Endothelial cell of umbilical vein (primary cell): ENCODE results near the gene FSHB. TPM values are rescaled to one million over a fixed set of nuclear protein-coding genes. Genes with fewer than 3 reads are reported as not detected.

Experiments used
- BruUV-seq: library from RNA; stranded (reverse); fragments of 400-500 nt; replicated peaks from 2 replicates; lab custom pipeline; 2021; lab: Mats Ljungman, UMichigan
- CTCF ChIA-PET: fragments of 300-600, 350-600 bp; sonication (Branson Sonifier 250); formaldehyde crosslinking; loops from one replicate; lab custom pipeline; 2021; ENCODE audit warnings: antibody characterized with exemption, inconsistent platforms; lab: Charles Lee
- POLR2A ChIA-PET: fragments of 300-600, 350-600 bp; sonication (Branson Sonifier 250); formaldehyde crosslinking; loops from one replicate; lab custom pipeline; 2021; ENCODE audit warnings: antibody characterized with exemption, inconsistent platforms; lab: Charles Lee
- DNase-seq: peaks from one replicate; pipeline ENCODE4 v3.0.0-alpha.2; 2011; ENCODE audit warnings: low read depth, low spot score
- FAIRE-seq: peaks from 2 replicates; lab custom pipeline; 2011; peaks lifted over from hg19 to GRCh38; lab: Jason Lieb, UNC
- H2AFZ ChIP-seq: 2 replicates; pipeline ENCODE4 v1.6.0; 2012; ENCODE audit warnings: low read depth, low read length, control low read depth, inconsistent platforms
- H3K27ac ChIP-seq: 2 replicates; pipeline ENCODE4 v1.5.1; 2011; ENCODE audit warnings: low read depth, mild to moderate bottlenecking, control low read depth, low read length, moderate library complexity; ENCODE audit not compliant: insufficient read depth
- H3K27me3 ChIP-seq, 2 experiments: 2 replicates each; pipeline versions ENCODE4 v1.6.0 to v1.6.1; 2011; ENCODE audit warnings: low read length in 2 of 2, mixed read lengths in 1 of 2; ENCODE audit not compliant: control insufficient read depth in 2 of 2, insufficient read depth in 2 of 2
- H3K36me3 ChIP-seq, 2 experiments: 2 replicates in 1 of 2; 3 replicates in 1 of 2; pipeline ENCODE4 v1.5.1; 2011; ENCODE audit warnings: low read length in 2 of 2, mild to moderate bottlenecking in 1 of 2, moderate library complexity in 1 of 2; ENCODE audit not compliant: control insufficient read depth in 2 of 2, insufficient read depth in 2 of 2; ENCODE audit errors: extremely low read depth in 1 of 2
- H3K4me1 ChIP-seq: 3 replicates; pipeline ENCODE4 v1.5.1; 2011; ENCODE audit warnings: mild to moderate bottlenecking, low read length; ENCODE audit not compliant: control insufficient read depth, insufficient read depth; ENCODE audit errors: extremely low read depth
- H3K4me2 ChIP-seq: 2 replicates; pipeline ENCODE4 v1.6.1; 2011; ENCODE audit warnings: low read length, control low read depth, mixed read lengths; ENCODE audit not compliant: insufficient read depth
- H3K4me3 ChIP-seq, 3 experiments: fragments of 200-600 bp in 1 of 3; sonication (generic), shearing (Covaris generic) in 1 of 3; replicated peaks in 1 of 3; 2 replicates each; pipeline ENCODE4 v1.5.1; 2011 to 2016; ENCODE audit warnings: control low read depth in 3 of 3, low read length in 3 of 3, mild to moderate bottlenecking in 2 of 3, inconsistent platforms in 1 of 3, low read depth in 1 of 3, moderate library complexity in 1 of 3; ENCODE audit not compliant: insufficient read depth in 1 of 3
- H3K79me2 ChIP-seq: 2 replicates; pipeline ENCODE4 v1.6.0; 2012; ENCODE audit warnings: low read length, inconsistent platforms; ENCODE audit not compliant: control insufficient read depth, insufficient read depth
- H3K9ac ChIP-seq: replicated peaks from 2 replicates; pipeline ENCODE3; 2011; ENCODE audit warnings: low read length, control low read depth; ENCODE audit not compliant: insufficient read depth; ENCODE audit errors: extremely low read depth
- H3K9me1 ChIP-seq: replicated peaks from 3 replicates; pipeline ENCODE4 v1.6.0; 2011; ENCODE audit warnings: mild to moderate bottlenecking, low read length; ENCODE audit not compliant: control insufficient read depth, insufficient read depth; ENCODE audit errors: extremely low read depth
- H3K9me3 ChIP-seq: replicated peaks from 2 replicates; pipeline ENCODE4 v1.5.1; 2012; ENCODE audit warnings: low read length, inconsistent platforms; ENCODE audit not compliant: control insufficient read depth, insufficient read depth
- H4K20me1 ChIP-seq: replicated peaks from 2 replicates; pipeline ENCODE3; 2011; ENCODE audit warnings: mild to moderate bottlenecking, low read length; ENCODE audit not compliant: control insufficient read depth, insufficient read depth; ENCODE audit errors: extremely low read depth
- EZH2 ChIP-seq: IDR thresholded peaks from 2 replicates; pipeline ENCODE4 v1.6.1; 2012; ENCODE audit warnings: borderline replicate concordance, low read depth, mild to moderate bottlenecking, moderate library complexity, low read length, inconsistent platforms; ENCODE audit not compliant: severe bottlenecking
- FOS ChIP-seq: IDR thresholded peaks from 2 replicates; pipeline ENCODE4 v1.6.1; 2011; ENCODE audit warnings: mild to moderate bottlenecking, low read length, moderate library complexity, borderline replicate concordance; ENCODE audit not compliant: insufficient read depth
- GATA2 ChIP-seq: IDR thresholded peaks from 2 replicates; pipeline ENCODE4 v1.7.0; 2011; ENCODE audit warnings: low read depth, mild to moderate bottlenecking, moderate library complexity, mixed read lengths, low read length; ENCODE audit not compliant: insufficient read length, insufficient read depth
- JUN ChIP-seq: IDR thresholded peaks from 2 replicates; pipeline ENCODE4 v1.6.1; 2011; ENCODE audit warnings: borderline replicate concordance, low read depth; ENCODE audit not compliant: insufficient read length, insufficient read depth
- MYC ChIP-seq: IDR thresholded peaks from one replicate; pipeline ENCODE4 v1.6.1; 2011; ENCODE audit warnings: mild to moderate bottlenecking, low read depth, low read length
- POLR2A ChIP-seq: IDR thresholded peaks from 2 replicates; pipeline ENCODE4 v1.6.1; 2012; ENCODE audit warnings: low read depth, mild to moderate bottlenecking, control low read depth, low read length
- POLR2AphosphoS5 ChIP-seq: IDR thresholded peaks from 2 replicates; pipeline ENCODE4 v1.6.1; 2012; ENCODE audit warnings: low read depth, mild to moderate bottlenecking, control low read depth, low read length, moderate library complexity; ENCODE audit not compliant: insufficient read depth
- dilution Hi-C: fragments of 300-500 bp; cut with MboI; formaldehyde crosslinking; loops from one replicate; pipeline ENCODE4 v1.15.0; 2019; ENCODE audit warnings: low sequenced_read_pairs; ENCODE audit not compliant: extremely low pct_ligation_motif_present
- intact Hi-C: fragments of 100-400 bp; cut with micrococcal nuclease; formaldehyde crosslinking; loops from one replicate; pipeline ENCODE4 v1.10.0; 2022
- polyA plus RNA-seq, 4 experiments: library from polyadenylated mRNA; depleted of rRNA in 3 of 4; stranded (reverse) in 3 of 4; unstranded in 1 of 4; fragments of >200 nt; gene quantifications; 2 replicates each; pipeline versions ENCODE4 v1.2.1 to v1.2.3, GENCODE V29; 2011 to 2012; ENCODE audit warnings: missing spikeins in 1 of 4
- total RNA-seq: library from RNA; stranded (reverse); gene quantifications from 2 replicates; pipeline ENCODE4 v1.2.3, GENCODE V29; 2021
- TF ChIP-seq, protein P1 (sequence below), 2 donors: IDR thresholded peaks; 1 replicate in 1 of 2; 2 replicates in 1 of 2; pipeline ENCODE4 v1.5.1; 2011; ENCODE audit warnings: low read length in 2 of 2, mild to moderate bottlenecking in 2 of 2, moderate library complexity in 2 of 2, control low read depth in 1 of 2, inconsistent platforms in 1 of 2, low read depth in 1 of 2; ENCODE audit not compliant: insufficient read depth in 1 of 2; ENCODE audit errors: extremely low read depth in 1 of 2
- TF ChIP-seq, protein P2 (sequence below): IDR thresholded peaks from 2 replicates; pipeline ENCODE4 v1.6.1; 2011; ENCODE audit not compliant: insufficient read depth, insufficient read length

The FSHB gene
- total and polyA plus RNA-seq, 2 donors (not counting 3 experiments of a cell fraction or from before 2014, with no cell fraction given): not detected

DNA sequence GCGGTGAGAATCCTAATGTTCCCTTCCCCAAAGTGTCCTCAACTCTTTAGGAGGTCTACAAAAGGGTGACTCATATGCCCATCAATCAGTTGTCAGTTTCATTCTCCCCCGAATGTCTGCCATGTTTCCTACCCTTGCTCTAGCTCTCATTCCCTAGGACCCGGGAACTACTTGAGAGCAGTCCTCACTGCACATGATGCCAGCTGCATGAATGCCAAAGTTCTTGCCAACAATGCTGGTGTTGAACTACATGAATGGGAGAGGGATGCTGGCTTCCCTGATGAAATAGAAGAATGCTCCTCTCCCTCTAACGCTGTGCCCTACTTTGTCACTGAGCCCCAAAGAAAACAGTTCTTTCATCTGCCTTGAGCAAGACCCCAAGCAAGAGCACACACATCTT is 12.5 kb upstream of the FSHB start:
- ChIA-PET POLR2A (no interaction called here), CTCF (interaction anchor here (1.0 kb wide), 1 partner anchor 22 kb away, joined by 3 read pairs; no protein-coding TSS in a partner anchor)
- FAIRE-seq: no peak
- Histone ChIP-seq H3K27ac (no peak overlapping the region), H3K36me3 (no peaks in the 10 kb centered on the region), H3K4me1 (no peaks in the 10 kb centered on the region), H4K20me1 (no peaks in the 10 kb centered on the region), H3K79me2 (no peaks in the 10 kb centered on the region), H3K9ac (no peak overlapping the region), H3K27me3 (no peaks in the 10 kb centered on the region), H3K4me3 (no peak overlapping the region), H2AFZ (no peak overlapping the region), H3K9me1 (no peaks in the 10 kb centered on the region), H3K4me2 (no peak overlapping the region), H3K9me3 (no peaks in the 10 kb centered on the region)
- DNase-seq: no peak
- intact Hi-C loops (no loop called here), dilution Hi-C loops (no loop called here)
- BruUV-seq: no TSS peak
- TF ChIP-seq MYC: no peak

DNA sequence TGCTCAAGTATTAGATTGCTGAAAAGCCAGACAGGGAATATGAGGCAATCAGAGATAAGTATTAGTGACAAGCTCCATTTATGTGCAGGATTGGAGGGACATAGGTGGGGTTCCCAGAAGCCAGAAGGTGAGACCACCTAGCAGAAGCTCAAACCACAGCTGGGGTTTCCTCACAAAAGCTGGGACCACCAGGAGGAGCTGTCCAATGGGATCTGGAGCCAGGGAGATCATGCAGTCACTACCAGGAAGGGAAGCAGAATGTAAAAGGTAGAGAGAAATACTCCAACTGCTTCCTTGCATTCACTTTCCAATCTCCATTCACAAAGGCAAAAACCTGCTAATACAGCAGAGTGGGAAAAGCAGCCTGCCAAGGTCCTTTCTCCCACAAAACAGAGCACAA is 5.2 kb upstream of the FSHB start:
- no peaks in the 10 kb centered on the region for H3K36me3 ChIP-seq
- dilution Hi-C loops (no loop called here), intact Hi-C loops (no loop called here)
- no peak overlapping the region for H3K9ac ChIP-seq
- CTCF ChIA-PET: interaction anchor here (1.0 kb wide), 1 partner anchor 25 kb away, joined by 3 read pairs; no protein-coding TSS in a partner anchor
- H3K4me2 ChIP-seq: no peak overlapping the region
- H3K9me1 ChIP-seq: no peaks in the 10 kb centered on the region
- H4K20me1 ChIP-seq: no peaks in the 10 kb centered on the region
- no peaks in the 10 kb centered on the region for H3K27me3 ChIP-seq
- DNase-seq (no peak), FAIRE-seq (no peak)
- H2AFZ ChIP-seq: no peak overlapping the region
- no peaks in the 10 kb centered on the region for H3K4me1 ChIP-seq
- no TSS peak for BruUV-seq
- TF ChIP-seq FOS (no peak), JUN (no peak), EZH2 (no peak), MYC (no peak), GATA2 (no peak), POLR2A (no peak), POLR2AphosphoS5 (no peak)
- TF ChIP-seq, protein P1, sequence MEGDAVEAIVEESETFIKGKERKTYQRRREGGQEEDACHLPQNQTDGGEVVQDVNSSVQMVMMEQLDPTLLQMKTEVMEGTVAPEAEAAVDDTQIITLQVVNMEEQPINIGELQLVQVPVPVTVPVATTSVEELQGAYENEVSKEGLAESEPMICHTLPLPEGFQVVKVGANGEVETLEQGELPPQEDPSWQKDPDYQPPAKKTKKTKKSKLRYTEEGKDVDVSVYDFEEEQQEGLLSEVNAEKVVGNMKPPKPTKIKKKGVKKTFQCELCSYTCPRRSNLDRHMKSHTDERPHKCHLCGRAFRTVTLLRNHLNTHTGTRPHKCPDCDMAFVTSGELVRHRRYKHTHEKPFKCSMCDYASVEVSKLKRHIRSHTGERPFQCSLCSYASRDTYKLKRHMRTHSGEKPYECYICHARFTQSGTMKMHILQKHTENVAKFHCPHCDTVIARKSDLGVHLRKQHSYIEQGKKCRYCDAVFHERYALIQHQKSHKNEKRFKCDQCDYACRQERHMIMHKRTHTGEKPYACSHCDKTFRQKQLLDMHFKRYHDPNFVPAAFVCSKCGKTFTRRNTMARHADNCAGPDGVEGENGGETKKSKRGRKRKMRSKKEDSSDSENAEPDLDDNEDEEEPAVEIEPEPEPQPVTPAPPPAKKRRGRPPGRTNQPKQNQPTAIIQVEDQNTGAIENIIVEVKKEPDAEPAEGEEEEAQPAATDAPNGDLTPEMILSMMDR (IDR thresholded peaks at IDR 0.05; ENCODE audit: extremely low read depth in 1 of 2, insufficient read depth in 1 of 2, low read depth in 1 of 2, low read length in 2 of 2): no peak
- TF ChIP-seq, protein P2, sequence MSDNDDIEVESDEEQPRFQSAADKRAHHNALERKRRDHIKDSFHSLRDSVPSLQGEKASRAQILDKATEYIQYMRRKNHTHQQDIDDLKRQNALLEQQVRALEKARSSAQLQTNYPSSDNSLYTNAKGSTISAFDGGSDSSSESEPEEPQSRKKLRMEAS: no peak
- H3K79me2 ChIP-seq: no peaks in the 10 kb centered on the region
- H3K9me3 ChIP-seq: no peaks in the 10 kb centered on the region
- H3K27ac ChIP-seq: no peak overlapping the region
- POLR2A ChIA-PET: no interaction called here
- no peak overlapping the region for H3K4me3 ChIP-seq
